Sigmoid colon (tissue), 4 donors: ENCODE results near the gene MIER1.

Experiments used
- CTCF ChIP-seq, 4 experiments: fragments of 450-650 bp in 3 of 4; fragments of 200-600 bp in 1 of 4; IDR thresholded peaks; one replicate each; pipeline ENCODE4 v1.5.1; 2016 to 2019; ENCODE audit warnings: antibody characterized with exemption in 4 of 4, mild to moderate bottlenecking in 3 of 4, moderate library complexity in 2 of 4
- EP300 ChIP-seq, 4 donors: sonication (generic); formaldehyde crosslinking; IDR thresholded peaks; one replicate each; pipeline ENCODE4 v1.6.1; 2017; ENCODE audit warnings: antibody characterized with exemption in 4 of 4
- POLR2A ChIP-seq, 2 donors: fragments of 450-650 bp; IDR thresholded peaks; one replicate each; pipeline ENCODE4 v1.6.1; 2016; ENCODE audit warnings: antibody characterized with exemption in 2 of 2, mild to moderate bottlenecking in 2 of 2, moderate library complexity in 2 of 2
- POLR2AphosphoS5 ChIP-seq, 4 donors: sonication (generic); formaldehyde crosslinking; IDR thresholded peaks; one replicate each; pipeline ENCODE4 v1.6.1; 2017; ENCODE audit warnings: antibody characterized with exemption in 4 of 4

- TF ChIP-seq CTCF (IDR thresholded peaks at IDR 0.05) (no peak), POLR2AphosphoS5 (IDR thresholded peaks at IDR 0.05) (no peak), EP300 (IDR thresholded peaks at IDR 0.05) (no peak), POLR2A (IDR thresholded peaks at IDR 0.05) (no peak)
These were observed 5.7 kb upstream of the MIER1 start for GRCh38 chr1:66919063-66919462.
